NCI-H1417 treated with DMSO at 0.1 percent for 48 hours (cell line): ENCODE measurements around the gene NSG1.
"Not testable (repeated sequence)": the region's sequence is repeated elsewhere in the genome, so short reads cannot be mapped to it uniquely, and the experiment has no call there.

Source experiments
- DNase-seq: peaks from one replicate; lab custom pipeline; 2025; lab: John Stamatoyannopoulos, UW

Gene NSG1

GRCh38 chr4:4416981-4417380 lies 30.1 kb downstream of the NSG1 start:
- no peak for DNase-seq

GRCh38 chr4:4417886-4418285 lies 31.0 kb downstream of the NSG1 start:
- DNase-seq, result no peak

- no peak for DNase-seq
Observed at GRCh38 chr4:4418676-4419390, 31.9 kb downstream of the NSG1 start.

GRCh38 chr4:4419896-4420295 lies 33.0 kb downstream of the NSG1 start:
- DNase-seq, result no peak

- no peak for DNase-seq
Observed at GRCh38 chr4:4420421-4420820, 33.5 kb downstream of the NSG1 start.

- DNase-seq, result no peak
Observed at GRCh38 chr4:4421356-4421755, 34.5 kb downstream of the NSG1 start.

- not testable (repeated sequence) for DNase-seq
Observed at GRCh38 chr4:4422117-4422516, 35.2 kb downstream of the NSG1 start.

- no peak for DNase-seq
Observed at GRCh38 chr4:4422856-4423499, 36.1 kb downstream of the NSG1 start.

GRCh38 chr4:4423706-4424498 lies 37.0 kb downstream of the NSG1 start:
- no peak for DNase-seq

DNA sequence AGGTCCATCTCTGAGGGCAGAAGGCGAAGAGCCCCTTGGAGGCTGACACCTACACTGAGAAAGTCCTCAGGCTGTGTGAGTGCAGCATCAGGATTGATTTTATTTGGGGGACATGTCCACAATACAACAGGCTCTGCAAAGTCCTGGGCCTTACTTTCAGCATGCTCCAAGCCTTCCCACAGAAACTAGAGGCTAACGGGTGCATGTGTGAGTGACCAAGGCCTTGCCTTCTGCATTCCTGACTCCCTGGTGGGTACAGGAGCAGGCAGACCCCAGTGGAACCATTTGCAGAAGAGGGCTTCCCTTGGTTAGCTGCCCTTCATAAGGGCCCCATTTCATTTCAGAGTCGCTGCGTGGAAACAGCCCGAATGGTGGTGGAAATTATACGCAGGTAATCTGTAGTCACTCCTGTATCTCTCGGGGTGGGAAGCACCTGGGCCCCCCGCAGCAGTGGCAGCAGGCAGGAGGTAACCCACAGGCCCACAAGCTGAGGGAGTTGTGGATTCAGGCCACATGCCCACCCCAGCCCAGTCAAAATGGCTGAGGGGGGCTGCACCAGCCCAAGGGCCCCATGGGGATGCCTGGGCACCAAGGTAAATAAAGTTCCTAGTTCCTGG lies 37.7 kb downstream of the NSG1 start:
- DNase-seq, result no peak

DNA sequence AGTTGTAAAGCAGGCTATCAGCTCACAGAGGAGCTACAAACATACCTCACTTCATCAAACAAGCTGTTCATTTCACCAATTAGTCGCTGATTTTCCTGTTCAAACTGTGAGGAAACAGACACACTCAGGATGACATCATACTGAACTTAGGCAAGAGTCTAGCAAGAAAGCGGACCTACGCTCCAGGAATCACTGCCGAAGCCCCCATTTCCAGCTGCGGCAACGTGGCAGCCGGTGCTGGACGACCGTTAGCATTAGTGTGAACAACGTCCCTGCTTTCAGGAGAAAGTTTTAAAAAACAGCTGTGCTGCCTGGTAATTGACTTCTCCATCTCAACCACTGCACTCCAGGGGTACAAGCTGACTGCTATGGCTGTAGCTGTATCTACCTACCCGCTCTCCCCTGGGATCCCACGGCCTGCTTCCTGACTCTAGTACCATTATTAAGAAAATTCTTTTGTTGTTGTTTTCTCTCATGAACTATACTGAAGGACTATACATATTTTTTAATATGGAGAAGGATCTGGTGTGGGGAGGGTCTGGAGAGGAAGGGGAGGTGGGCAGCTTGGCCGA lies 38.3 kb downstream of the NSG1 start:
- no peak for DNase-seq

- no peak for DNase-seq
Observed at GRCh38 chr4:4425696-4426095, 38.8 kb downstream of the NSG1 start.

GRCh38 chr4:4426511-4427120 lies 39.7 kb downstream of the NSG1 start:
- DNase-seq, result no peak

- no peak for DNase-seq
Observed at GRCh38 chr4:4427121-4427870, 40.4 kb downstream of the NSG1 start.

- no peak for DNase-seq
Observed at GRCh38 chr4:4427886-4428285, 41.0 kb downstream of the NSG1 start.

GRCh38 chr4:4428966-4429875 lies 42.3 kb downstream of the NSG1 start:
- no peak for DNase-seq

GRCh38 chr4:4430492-4431195 lies 43.7 kb downstream of the NSG1 start:
- DNase-seq, result no peak

GRCh38 chr4:4432341-4433125 lies 45.6 kb downstream of the NSG1 start:
- no peak for DNase-seq

DNA sequence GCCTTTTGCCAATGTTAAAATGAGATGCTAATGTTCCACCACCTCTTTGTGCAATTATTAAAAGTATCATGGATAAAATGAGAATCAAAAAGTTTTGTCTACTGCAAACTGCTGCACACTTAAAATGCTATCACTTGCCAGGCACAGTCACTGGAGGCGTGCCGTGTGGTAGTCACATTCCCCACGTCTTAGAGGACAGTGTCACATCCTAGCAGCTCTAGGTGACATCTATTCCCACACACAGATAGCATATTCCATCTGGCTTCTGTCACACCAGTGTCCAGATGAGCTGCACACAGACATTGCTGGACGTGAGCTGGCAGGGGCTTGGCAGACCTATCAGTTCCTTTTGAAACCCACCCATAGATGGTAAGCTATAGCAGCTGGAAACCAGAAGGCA lies 47.0 kb downstream of the NSG1 start:
- no peak for DNase-seq
